ENCODE data around the gene CCDC33.

CCDC33 gene

GRCh38 chr15:74258456-74259291 lies 22.5 kb downstream of the CCDC33 start:
- in situ Hi-C loops (cut with MboI; ENCODE audit: low sequenced_read_pairs): no loop called here

- in situ Hi-C loops (cut with MboI; ENCODE audit: low sequenced_read_pairs): no loop called here
Observed at GRCh38 chr15:74259292-74259648, 23.1 kb downstream of the CCDC33 start.

GRCh38 chr15:74259821-74260607 lies 23.9 kb downstream of the CCDC33 start:
- in situ Hi-C loops (cut with MboI; ENCODE audit: low sequenced_read_pairs): no loop called here

- in situ Hi-C loops (cut with MboI; ENCODE audit: low sequenced_read_pairs): no loop called here
Observed at GRCh38 chr15:74261041-74261440, 24.9 kb downstream of the CCDC33 start.

GRCh38 chr15:74261685-74262084 lies 25.6 kb downstream of the CCDC33 start:
- in situ Hi-C loops (cut with MboI; ENCODE audit: low sequenced_read_pairs): no loop called here

- in situ Hi-C loops (cut with MboI; ENCODE audit: low sequenced_read_pairs): no loop called here
Observed at GRCh38 chr15:74262151-74262550, 26.0 kb downstream of the CCDC33 start.

GRCh38 chr15:74262625-74263024 lies 26.5 kb downstream of the CCDC33 start:
- in situ Hi-C loops (cut with MboI; ENCODE audit: low sequenced_read_pairs): no loop called here

- in situ Hi-C loops (cut with MboI; ENCODE audit: low sequenced_read_pairs): no loop called here
Observed at GRCh38 chr15:74263466-74263865, 27.3 kb downstream of the CCDC33 start.

- in situ Hi-C loops (cut with MboI; ENCODE audit: low sequenced_read_pairs): no loop called here
Observed at GRCh38 chr15:74264081-74264501, 28.0 kb downstream of the CCDC33 start.

GRCh38 chr15:74265046-74265639 lies 29.0 kb downstream of the CCDC33 start:
- in situ Hi-C loops (cut with MboI; ENCODE audit: low sequenced_read_pairs): no loop called here

GRCh38 chr15:74268020-74268419 lies 31.9 kb downstream of the CCDC33 start:
- in situ Hi-C loops (cut with MboI; ENCODE audit: low sequenced_read_pairs): no loop called here

- in situ Hi-C loops (cut with MboI; ENCODE audit: low sequenced_read_pairs): no loop called here
Observed at GRCh38 chr15:74269362-74270035, 33.4 kb downstream of the CCDC33 start.

- in situ Hi-C loops (cut with MboI; ENCODE audit: low sequenced_read_pairs): no loop called here
Observed at GRCh38 chr15:74270155-74270554, 34.0 kb downstream of the CCDC33 start.

GRCh38 chr15:74270854-74271520 lies 34.9 kb downstream of the CCDC33 start:
- in situ Hi-C loops (cut with MboI; ENCODE audit: low sequenced_read_pairs): no loop called here

- in situ Hi-C loops (cut with MboI; ENCODE audit: low sequenced_read_pairs): no loop called here
Observed at GRCh38 chr15:74272812-74273211, 36.7 kb downstream of the CCDC33 start.

GRCh38 chr15:74274470-74275038 lies 38.4 kb downstream of the CCDC33 start:
- in situ Hi-C loops (cut with MboI; ENCODE audit: low sequenced_read_pairs): no loop called here

- in situ Hi-C loops (cut with MboI; ENCODE audit: low sequenced_read_pairs): no loop called here
Observed at GRCh38 chr15:74275957-74276356, 39.8 kb downstream of the CCDC33 start.

- in situ Hi-C loops (cut with MboI; ENCODE audit: low sequenced_read_pairs): no loop called here
Observed at GRCh38 chr15:74276560-74276959, 40.4 kb downstream of the CCDC33 start.

GRCh38 chr15:74277242-74277810 lies 41.2 kb downstream of the CCDC33 start:
- in situ Hi-C loops (cut with MboI; ENCODE audit: low sequenced_read_pairs): no loop called here

GRCh38 chr15:74278207-74278606 lies 42.1 kb downstream of the CCDC33 start:
- in situ Hi-C loops (cut with MboI; ENCODE audit: low sequenced_read_pairs): no loop called here
